HG03196 (cell line): ENCODE results near the gene KIT.
"Not testable (repeated sequence)": the region's sequence is repeated elsewhere in the genome, so short reads cannot be mapped to it uniquely, and the experiment has no call there.

Experiments
- ATAC-seq: cut with Tn5 transposase; IDR thresholded peaks from one replicate; pipeline ENCODE4 v1.9.1; 2021; ENCODE audit not compliant: unreplicated experiment

Gene KIT

DNA sequence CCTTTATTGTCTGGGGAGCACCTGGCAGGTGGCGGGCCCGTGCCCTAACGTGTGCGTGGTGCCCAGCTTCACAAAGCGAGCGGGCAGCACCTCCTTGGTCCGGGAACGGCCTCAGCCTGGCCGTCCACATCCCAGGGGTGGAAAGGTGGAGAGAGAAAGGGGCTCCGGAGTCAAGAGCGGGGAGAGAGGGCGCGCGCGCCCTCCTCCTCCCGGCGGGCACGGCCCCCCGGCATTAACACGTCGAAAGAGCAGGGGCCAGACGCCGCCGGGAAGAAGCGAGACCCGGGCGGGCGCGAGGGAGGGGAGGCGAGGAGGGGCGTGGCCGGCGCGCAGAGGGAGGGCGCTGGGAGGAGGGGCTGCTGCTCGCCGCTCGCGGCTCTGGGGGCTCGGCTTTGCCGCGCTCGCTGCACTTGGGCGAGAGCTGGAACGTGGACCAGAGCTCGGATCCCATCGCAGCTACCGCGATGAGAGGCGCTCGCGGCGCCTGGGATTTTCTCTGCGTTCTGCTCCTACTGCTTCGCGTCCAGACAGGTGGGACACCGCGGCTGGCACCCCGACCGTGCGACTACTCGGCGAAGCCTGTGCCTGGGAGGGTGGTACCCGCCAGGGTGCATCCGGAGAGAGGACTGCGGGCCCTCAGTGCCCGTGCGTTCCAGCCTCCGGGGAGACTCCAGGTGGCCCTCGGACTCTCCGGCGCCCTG lies at the start of gene KIT:
KIT (plus strand) TSS at position 407 of the 701 bp plus-strand sequence; CDS start at position 465, 58 bp downstream.
- ATAC-seq, result no peak

DNA sequence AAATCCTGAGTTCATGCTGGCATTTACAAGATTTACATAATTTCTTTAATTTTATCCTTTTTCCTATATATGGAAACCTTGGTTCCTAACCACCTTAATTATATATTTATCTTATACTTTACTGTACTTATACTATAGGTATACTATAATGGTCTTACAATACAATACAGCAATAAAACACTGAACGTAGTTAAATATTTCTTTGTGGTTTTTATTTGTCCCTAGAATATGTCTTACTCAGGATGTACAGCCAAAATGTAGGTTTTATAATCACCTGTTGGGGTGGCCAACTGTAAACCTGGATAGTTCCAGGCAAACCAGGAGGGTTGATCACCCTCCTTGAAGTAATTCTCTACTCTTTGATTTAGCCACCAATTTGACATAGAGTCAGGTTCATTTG lies 48.4 kb upstream of the KIT start:
- ATAC-seq, result no peak

DNA sequence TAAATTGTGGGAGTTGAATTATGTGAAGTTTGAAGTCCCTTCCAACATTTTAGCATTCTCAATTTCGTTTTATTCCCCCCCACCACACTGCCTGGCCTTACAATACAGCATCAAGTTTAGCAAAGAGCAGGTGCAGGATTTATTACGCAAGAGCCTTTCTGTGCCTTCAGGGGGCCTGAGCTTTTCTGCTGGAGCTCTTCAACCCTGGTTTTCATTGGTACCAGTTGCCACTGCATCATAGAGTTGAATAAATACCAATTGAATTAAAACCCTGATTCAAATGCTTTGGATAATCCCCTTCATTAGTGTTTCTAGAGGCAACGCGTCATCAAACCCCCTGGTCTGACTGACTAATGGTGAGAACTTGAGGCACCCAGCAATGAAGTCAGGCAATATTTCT lies 43.6 kb upstream of the KIT start:
- ATAC-seq, result no peak

DNA sequence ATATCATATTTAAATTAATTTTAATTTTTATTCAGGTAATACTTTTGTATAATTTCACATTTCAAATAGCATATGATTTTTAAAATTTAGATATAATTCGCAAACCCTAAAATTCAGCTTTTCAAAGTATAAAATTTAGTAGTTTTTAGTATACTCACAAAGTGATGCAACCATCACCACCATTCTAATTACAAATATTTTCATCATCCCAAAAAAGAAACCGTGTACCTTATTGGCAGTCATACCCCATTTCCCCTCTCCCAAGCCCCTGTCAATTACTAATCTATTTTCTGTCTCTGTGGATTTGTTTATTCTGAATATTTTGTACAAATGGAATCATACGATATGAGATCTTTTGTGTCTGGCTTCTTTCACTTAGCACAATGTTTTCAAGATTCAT lies 37.0 kb upstream of the KIT start:
- no peak for ATAC-seq

DNA sequence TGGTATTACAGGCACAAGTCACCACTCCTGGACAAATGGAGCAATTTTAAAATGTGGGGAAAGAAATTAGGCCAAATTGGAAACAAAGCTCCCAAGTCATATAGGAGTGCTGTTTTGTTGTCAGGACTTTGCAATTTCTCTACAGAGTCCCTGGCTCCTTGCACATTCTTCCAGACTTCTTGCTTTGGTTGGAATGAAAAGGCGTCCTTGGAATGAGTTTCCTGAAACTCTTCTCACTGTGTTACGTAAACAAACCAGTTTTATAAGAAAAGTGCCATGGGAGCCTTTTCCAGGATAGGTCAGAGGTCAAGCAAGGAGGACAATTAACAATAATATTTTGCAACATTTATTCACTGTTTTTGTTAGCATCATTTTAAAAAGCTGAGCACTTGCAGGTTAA lies 32.4 kb upstream of the KIT start:
- ATAC-seq, result no peak

DNA sequence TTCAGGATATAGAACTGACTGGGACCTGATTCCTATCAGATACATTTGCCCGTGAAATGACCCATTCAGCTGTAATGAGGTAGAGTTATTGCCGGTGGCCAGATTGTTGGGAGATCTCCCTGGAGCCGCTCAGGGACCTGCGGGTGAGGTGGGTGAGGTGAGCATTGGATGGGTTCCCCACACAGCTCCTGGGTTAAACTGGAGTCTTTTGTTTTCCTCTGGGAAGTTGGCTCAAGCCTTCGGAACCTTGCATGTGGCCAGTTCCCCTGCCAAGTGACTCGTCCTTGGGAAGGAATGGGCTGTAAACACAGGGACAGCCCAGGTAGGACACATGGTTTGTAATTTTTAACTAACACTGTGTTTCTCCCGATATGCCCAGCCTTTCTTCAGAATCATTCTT lies 31.6 kb upstream of the KIT start:
- ATAC-seq, result no peak

DNA sequence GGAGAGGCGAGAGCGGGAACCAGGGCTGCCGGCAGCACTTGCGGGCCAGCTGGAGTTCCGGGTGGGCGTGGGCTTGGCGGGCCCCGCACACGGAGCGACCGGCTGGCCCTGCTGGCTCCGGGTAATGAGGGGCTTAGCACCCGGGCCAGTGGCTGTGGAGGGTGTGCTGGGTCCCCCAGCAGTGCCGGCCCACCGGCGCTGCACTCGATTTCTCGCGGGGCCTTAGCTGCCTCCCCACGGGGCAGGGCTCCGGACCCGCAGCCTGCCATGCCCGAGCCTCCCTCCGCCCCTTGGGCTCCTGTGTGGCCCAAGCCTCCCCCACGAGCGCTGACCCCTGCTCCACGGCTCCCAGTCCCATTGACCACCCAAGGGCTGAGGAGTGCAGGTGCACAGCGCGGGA lies 25.2 kb upstream of the KIT start:
- ATAC-seq, result no peak

DNA sequence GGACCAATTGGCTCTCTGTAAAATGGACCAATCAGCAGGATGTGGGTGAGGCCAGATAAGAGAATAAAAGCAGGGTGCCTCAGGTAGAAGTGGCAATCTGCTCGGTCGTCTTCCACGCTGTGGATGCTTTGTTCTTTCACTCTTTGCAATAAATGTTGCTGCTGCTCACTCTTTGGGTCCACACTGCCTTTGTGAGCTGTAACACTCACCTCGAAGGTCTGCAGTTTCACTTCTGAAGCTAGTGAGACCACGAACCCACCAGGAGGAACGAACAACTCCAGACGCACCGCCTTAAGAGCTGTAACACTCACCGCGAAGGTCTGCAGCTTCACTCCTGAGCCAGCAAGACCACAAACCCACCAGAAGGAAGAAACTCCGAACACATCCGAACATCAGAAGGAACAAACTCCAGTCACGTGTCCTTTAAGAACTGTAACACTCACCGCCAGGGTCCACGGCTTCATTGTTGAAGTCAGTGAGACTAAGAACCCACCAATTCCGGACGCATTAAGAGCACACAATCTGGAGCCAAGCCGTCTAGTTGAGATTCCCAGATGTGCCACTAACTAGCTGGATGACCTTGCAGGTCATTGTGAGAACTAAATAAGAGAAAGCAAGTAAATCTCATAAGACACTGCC lies 24.5 kb upstream of the KIT start:
- not testable (repeated sequence) for ATAC-seq

DNA sequence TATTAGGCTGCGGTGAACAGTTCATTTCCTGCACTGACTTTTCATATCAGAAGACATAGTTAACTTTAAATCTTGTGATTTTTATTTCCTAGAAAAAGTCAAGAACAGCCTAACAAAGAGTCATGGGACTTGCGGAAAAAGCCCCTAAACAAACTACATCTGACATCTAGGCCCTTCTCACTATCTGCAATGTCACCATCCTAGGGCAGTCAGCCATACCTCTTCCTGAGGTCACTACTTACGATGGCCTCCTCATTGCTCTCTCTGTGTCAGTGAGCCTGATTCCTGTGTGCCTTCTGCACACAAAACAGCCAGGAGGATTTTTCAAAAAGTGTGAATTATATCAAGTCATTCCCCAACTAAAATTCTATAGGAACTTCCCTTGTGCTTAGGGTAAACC lies 22.4 kb upstream of the KIT start:
- no peak for ATAC-seq

DNA sequence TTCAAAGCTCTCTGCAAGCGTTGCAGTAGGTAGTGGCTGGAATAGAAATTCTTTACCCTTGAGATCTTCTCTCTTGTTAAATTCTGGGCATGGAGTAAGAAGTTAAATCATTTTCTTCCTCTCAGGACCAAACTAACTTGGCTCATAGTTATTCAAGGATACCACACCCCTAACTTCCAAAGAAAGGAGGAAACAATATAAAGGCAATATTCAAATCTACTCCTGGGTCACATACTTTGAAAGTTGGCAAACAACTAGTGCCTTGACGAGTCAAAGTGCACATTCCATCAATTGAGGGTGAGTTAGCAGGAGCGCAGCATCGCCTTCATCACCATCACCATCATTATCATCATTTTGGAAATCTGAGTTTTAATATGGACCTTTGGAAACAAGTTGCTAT lies 20.4 kb upstream of the KIT start:
- no peak for ATAC-seq

DNA sequence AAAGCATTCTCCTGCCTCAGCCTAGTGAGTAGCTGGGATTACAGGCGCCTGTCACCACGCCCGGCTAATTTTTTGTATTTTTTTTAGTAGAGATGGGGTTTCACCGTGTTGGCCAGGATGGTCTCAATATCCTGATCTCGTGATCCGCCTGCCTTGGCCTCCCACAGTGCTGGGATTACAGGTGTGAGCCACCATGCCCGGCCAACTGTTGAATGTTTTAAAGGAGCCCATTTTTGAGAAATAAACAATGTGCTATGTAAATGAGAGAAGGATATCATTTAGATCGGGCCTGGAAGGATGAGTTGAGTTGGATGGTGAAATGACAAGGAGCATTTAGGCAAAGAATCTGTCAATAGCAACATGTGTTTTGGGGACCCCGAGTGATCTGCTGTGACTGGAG lies 16.7 kb upstream of the KIT start:
- not testable (repeated sequence) for ATAC-seq

DNA sequence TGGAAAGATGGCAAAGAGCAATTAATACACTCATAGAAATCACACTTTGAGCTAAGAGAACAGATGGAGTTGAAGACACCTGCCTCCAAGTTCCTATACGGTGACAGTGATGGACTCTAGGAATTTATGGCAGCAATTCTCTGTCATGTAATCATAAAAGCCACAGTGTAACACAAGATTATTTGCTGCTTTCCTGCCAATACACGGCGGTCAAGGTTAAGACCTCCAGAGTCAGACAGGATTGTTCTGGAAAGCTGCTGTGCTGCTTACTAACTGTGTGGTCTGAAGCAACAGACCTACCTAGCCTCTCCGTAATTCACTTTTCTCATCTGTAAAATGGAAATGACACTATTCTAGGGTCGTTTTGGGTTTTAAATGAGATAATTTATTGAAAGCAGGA lies 14.6 kb upstream of the KIT start:
- ATAC-seq, result no peak

DNA sequence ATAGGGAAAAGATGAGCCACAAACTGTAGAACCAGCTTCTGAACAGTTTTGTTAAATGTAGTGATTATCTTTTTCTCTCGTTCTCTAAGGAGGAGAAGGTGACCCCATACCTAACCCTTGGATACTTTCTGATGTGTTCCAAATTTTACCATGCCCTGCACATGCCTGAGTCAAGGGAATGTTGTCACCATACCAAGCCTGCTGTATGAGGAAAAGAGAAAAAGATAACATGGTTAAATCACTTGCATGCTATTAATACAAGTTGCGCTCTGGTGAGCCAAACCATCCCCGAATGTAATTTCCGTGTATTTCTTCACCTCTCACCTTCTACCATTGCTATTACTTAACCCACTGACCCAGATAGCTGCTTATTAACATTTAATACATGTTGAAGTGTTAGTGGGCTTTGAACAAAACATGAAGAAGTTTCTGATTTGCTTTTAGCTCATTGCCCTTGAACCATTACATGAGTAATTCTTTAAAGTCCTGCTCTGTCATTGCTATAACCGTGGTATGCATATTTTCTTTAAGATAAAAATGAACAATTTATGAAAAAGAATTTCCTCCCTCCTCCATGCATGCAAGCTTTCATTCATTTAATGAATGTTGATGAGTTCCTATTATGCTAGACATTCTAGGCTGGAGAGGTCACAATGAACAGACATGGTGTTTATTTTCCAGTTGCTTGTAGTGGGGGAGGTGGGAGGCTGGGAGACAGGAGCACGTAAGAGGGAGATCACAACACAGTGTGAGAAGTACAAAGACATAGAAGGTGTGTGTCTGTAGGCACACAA lies 13.6 kb upstream of the KIT start:
- no peak for ATAC-seq

DNA sequence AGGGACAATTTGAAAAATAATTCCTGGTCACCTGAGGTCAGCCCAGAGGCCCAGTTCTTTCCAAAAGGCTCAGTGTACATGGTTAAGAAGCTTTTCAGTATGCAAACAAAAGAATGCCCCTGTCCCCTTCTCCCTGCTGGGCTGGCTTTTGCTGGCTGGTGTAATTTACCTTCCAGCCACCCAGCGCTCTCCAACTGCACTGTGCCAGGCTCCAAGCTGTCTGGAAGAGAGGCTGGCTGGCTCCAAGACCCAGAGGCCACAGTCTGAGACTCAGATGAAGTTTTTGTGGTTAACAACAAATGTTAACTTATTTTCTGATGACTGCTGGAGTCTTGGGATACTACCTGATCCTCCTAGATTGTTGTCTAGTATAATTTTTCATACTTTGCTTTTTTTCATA lies 11.9 kb upstream of the KIT start:
- ATAC-seq, result no peak

DNA sequence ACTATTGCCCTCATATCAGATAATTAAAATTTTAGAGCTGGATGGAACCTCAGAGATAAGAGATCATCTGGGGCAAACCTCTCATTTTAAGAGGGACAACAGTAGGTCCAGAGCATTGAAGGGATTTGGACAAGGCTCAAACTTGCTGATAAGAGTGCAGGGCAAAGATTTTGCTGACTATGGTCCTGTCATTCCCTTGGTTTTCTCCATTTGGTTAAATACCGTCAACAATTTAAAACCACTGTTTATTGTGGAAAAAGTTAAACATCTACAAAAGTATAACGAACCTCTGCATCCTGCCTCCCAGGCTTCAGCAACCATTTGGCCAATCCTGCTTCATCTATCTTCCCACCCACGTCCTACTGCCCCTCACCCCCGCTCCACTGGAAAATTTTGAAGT lies 10.7 kb upstream of the KIT start:
- no peak for ATAC-seq

DNA sequence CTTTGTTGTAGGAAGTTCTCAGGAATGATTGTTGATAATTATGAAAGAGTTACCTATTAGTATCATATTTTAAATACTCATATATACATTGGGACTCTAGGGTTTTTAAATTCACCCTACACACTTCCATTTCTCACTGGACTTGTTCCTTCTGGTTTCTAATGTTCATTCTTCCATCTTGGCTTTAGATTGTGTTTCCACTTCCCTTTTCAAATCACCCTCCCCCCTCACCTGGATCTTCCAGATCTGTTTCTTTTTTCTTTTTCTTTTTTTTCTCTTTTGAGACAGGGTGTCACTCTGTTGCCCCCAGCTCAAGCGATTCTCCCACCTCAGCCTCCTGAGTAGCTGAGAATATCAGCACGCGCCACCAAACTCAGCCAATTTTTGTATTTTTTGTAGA lies 6.7 kb upstream of the KIT start:
- ATAC-seq, result no peak

DNA sequence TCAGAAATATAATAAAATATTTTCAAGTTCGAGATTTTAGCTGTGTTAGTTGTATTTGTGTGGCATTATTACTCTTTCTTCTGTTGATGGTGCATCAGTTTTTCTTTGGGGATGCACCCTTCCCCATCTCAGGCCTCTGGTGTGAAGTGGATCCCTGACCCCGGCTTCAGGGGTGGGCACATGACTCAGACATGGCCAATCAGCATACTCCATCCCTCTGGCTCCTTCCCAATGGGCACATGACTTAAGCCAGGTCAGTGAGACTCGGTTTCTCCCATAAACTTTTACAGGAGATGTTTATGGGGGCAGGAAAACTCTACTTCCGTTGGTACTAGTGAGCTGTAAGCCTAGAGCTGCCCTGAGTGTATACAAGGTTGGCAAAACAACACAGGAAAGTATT lies 3.0 kb upstream of the KIT start:
- ATAC-seq, result no peak

DNA sequence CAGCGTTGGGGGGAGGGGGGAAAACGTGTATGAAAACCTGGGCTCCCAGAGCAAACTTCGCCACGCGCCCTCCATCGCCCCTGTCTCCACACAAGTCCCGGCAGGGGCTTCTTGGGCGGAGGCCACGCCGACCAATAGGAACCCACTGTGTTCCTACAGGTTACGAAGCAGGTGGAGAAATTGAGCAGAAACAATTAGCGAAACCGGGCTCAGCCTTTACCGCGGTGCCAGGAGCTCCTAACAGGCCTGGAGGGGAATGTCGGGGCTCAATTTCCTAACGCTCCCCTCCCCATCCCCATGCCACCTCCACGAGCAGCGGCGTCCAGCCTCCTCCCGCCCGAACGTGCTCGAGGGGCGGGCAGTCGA lies 589 bp upstream of the KIT start:
- no peak for ATAC-seq

DNA sequence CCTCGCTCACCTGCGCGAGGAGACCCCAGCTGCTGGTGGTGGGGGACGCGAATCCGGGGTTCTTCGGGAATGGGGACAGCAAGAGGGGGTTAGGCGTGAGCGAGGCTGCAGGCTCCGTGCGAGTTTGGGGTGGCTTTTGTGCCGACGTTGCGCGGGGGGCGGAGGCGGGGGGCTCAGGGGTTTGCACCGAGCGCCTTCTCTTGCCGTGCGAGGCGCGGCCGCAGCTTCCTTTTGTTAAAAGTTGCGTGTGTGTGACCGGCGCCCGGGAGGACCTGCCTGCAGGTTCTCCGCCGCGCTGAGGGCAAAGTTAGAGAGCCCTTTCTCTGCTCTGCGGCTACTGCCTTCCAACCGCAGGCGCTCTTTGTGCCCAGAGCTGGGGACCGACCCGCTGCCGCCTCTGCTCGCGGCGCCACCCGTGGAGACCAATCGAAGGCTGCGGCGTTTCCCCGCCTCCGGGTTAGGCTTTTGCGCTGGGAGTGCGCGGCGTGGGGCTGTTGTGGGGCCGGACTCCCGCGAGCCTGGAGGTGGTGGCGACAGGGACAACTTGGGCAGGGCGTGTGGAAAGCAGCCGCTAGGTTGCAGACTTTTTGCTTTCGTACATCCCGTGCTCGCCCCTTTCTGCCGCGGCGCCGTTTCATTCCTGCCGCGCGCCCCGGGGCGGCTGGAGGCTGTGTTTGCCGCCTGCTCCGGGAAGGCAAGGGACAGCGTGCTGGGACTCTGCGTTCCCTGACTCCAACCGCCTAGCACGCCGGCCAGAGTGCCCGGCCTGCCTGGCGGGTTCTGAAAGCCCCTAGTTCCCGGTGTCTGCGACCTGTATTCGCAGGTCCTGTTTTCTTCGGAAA lies 716 bp downstream of the KIT start:
- no peak for ATAC-seq

DNA sequence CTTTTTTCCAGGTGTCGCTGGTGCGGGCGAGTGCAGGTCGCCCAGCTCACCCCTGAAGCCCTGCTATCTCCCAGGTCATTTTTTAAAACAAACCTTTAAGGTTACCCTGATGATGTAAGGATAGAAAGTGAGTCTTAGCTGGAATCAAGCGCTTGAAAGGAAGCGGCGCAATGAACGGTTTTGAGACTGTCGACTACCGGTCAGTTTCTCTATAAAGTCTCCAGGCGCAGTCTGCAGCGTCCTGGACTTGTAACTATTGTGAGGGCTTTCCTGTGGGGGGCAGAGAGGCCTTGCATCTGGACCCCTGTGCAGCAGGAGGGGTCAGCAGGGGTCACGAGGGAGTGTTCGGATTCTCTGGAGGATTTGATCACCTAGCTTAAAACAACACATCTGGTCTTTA lies 1.6 kb downstream of the KIT start:
- no peak for ATAC-seq

DNA sequence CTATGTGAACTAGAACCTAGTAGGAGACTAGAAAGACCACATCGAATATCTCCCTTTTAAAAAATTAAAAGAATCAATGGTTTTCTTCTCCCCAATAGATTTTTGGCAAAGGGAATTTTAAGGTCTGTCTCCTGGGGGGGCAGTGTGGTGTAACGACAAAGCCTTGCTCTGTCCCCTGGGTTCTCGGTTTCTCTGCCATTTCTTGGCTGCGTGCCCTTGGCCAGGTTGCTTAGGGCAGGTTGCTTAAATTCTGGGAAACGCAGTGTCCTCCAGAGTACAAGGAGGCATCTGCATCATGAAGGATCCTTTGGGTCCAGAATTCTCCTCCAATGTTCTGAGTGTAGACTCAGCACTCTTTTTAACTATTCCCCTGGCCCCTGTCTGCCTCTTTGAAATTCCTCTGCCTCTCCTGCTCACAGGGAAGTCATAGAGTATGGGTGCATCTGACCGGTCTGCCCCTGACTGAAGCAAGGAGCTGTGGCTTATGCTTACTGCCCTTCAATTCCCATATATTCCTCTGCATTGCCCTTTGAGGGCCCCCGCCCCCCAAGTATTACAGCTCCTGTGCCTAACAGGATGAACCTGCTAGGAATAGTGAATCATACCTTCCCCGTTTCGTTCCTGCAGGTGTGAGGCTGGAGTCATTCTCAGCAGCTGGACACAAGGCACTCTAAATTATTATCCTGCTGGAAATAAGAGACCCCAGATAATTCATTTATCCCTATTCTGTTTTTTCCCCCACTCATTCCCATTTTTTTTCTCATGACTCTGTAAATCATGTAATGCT lies 2.2 kb downstream of the KIT start:
- ATAC-seq, result no peak
